ENCODE results near the gene GMDS.

- TF ChIP-seq POLR2A (IDR thresholded peaks at IDR 0.05; ENCODE audit: low read depth, low read length) = no peak
- no peak for TF ChIP-seq TAF1 (IDR thresholded peaks at IDR 0.05; ENCODE audit: borderline replicate concordance, low read depth, low read length)
- TF ChIP-seq POLR2AphosphoS5 (IDR thresholded peaks at IDR 0.05; ENCODE audit: low read depth, low read length) = no peak
Measured at GRCh38 chr6:1619098-1619672, 626.2 kb downstream of the GMDS start.

Measured in GM12892 (cell line).